T-helper 2 cell treated with Interferon-gamma antibody and Interleukin-4, amounts not matched to agents 100 ng/mL and 5 ng/mL, for 36 hours (primary cell): Measurements from ENCODE around the gene SKIL. TPM values are rescaled to one million over a fixed set of nuclear protein-coding genes. Genes with fewer than 3 reads are reported as not detected.
"Not testable (repeated sequence)": the region's sequence is repeated elsewhere in the genome, so short reads cannot be mapped to it uniquely, and the experiment has no call there.

ENCODE experiments used
- intact Hi-C: fragments of 100-400 bp; cut with micrococcal nuclease; formaldehyde crosslinking; loops from one replicate; pipeline ENCODE4 v1.15.1; 2023
- total RNA-seq: library from RNA; stranded (reverse); gene quantifications from 2 replicates; pipeline ENCODE4 v1.2.3, GENCODE V29; 2022

Gene SKIL, protein sequence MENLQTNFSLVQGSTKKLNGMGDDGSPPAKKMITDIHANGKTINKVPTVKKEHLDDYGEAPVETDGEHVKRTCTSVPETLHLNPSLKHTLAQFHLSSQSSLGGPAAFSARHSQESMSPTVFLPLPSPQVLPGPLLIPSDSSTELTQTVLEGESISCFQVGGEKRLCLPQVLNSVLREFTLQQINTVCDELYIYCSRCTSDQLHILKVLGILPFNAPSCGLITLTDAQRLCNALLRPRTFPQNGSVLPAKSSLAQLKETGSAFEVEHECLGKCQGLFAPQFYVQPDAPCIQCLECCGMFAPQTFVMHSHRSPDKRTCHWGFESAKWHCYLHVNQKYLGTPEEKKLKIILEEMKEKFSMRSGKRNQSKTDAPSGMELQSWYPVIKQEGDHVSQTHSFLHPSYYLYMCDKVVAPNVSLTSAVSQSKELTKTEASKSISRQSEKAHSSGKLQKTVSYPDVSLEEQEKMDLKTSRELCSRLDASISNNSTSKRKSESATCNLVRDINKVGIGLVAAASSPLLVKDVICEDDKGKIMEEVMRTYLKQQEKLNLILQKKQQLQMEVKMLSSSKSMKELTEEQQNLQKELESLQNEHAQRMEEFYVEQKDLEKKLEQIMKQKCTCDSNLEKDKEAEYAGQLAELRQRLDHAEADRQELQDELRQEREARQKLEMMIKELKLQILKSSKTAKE
- 16.4 and 17.7 TPM in 2 replicates for total RNA-seq

DNA sequence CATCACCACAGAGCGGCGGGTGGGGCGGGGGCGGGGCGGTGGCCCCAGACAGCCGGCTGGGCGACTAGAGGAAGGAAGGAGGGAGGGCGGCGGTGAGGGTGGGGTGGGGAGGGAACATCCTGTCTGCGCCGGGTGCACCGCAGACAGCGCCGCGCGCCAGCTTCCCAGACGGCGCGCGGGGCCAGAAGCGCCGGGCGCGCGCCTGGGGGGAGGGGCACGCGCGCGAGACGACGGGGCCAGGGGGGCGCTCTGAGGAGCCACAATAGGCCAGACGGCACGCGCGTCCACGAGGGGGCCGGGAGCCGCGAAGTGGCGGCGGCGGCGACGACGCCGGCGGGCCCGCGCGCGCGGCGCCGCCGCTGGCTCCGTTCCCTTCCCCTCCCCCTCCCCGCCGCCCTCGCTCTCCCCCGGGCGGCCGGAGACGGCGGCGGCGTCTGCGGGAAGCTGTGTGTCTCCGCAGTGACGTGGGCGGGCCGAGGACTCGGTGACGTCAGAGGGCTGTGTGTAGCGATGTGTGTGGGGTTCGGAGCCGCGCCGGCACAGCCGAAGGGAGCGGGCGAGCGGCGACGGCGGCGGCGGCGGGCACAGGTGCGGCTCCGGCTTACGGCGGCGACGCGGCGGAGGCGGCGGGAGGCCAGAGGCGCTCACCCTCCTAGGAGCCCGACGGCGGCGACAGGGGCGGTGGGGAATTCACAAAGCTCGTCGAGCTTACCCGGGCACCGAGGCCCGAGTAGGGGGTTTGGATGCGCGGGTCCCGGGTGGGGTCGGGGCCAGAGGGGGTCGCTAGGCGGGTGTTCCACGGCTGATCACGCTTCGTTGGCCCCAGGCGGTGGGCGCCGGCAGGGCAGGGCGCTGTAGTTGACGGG, at the start of gene SKIL:
Gene SKIL, plus strand, starts transcription at position 540 of the 866 bp plus-strand sequence. CDS start 2,617 bp downstream, outside the sequence.
- intact Hi-C loops = loop anchor here (1.0 to 10.0 kb wide), 12 partner anchors 80 to 1749 kb away; partner anchors contain the start of genes EIF5A2, LRRC34, LRRIQ4 and MYNN

DNA sequence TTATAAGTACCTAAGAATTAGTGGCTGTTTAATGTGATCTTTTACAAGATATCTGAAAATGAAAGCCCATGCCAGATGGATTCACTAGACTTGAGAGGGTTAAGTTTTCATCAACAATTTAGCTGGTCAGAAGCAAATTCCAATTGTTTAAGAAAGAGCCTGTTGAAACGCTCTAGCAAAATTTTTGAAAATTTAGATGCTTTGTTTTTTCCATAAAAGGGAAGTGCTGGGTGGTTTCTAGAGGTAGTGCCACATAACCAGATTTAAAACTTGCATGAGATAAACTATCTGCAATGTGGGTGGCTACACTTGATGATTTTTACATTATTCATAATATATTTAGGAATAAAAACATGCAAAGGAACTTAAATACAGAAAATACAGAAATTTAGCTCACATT, 48.5 kb upstream of the SKIL start:
- intact Hi-C loops = no loop called here

DNA sequence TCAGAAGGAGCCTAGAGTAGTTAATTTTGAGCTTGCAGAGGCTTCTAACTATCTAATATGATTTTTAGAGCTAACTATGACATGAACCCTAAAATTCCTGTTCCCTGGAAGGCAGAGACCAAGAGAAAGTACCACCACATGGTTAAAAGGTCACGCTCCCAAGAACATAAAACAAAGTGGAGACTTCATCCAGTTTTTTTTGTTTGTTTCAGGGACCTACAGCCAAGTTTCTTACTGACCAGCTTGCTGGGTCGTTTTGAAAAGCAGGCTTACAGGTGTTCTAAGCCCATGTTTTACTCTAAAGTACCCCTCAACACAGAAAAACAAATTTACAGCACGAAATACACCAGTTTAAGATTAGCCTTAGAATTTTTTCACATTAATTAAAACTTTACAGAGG, 39.6 kb upstream of the SKIL start:
- intact Hi-C loops = no loop called here

DNA sequence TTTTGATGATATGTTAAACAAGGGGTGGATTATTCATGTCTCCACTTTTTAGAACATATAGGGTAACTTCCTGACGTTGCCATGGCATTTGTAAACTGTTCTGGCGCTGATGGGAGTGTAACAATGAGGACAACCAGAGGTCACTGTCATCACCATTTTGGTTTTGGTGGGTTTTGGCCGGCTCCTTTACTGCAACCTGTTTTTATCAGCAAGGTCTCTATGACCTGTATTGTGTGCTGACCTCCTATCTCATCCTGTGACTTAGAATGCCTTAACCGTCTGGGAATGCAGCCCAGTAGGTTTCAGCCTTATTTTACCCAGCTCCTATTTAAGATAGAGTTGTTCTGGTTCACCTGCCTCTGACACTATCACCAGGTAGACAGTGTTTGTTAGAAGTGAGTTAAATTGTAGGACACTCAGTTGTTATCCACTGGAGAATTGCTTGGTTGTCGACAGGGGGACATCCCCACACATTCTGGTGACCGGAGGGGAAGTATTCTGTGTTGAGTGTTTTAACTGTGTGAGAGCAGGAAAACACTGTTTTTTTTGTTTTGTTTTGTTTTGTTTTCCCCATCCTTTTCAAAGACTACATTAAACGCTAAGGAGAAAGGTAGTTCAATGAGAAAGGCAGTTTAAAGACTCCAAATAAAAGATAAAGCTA, 36.9 kb upstream of the SKIL start:
- intact Hi-C loops = no loop called here

DNA sequence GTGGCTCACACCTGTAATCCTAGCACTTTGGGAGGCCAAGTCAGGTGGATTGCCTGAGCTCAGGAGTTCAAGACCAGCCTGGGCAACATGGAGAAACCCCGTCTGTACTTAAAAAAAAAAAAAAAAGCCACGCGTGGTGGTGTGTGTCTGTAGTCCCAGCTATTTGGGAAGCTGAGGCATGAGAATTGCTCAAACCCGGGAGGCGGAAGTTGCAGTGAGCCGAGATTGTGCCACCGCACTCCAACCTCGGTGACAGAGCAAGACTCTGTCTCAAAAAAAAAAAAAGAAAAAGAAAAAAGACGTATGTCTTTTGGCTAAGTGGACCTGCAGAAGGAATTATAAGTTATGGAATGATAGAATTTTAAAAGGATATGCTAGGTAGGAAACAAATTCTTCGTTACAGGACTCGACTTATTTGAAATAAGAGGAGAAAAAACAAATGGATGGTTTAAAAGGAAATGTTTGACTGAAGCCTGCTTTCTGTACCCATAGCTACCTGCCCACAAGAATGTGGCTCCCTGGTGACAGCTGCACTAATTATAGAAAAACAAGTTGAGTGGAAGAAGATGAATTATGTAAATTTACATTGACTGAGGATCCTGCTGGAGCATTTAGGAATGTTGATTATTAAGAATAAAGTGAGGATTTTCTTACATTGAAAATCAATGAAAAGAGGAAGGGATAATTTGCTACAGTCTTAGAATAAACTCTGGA, 36.0 kb upstream of the SKIL start:
- intact Hi-C loops = no loop called here

DNA sequence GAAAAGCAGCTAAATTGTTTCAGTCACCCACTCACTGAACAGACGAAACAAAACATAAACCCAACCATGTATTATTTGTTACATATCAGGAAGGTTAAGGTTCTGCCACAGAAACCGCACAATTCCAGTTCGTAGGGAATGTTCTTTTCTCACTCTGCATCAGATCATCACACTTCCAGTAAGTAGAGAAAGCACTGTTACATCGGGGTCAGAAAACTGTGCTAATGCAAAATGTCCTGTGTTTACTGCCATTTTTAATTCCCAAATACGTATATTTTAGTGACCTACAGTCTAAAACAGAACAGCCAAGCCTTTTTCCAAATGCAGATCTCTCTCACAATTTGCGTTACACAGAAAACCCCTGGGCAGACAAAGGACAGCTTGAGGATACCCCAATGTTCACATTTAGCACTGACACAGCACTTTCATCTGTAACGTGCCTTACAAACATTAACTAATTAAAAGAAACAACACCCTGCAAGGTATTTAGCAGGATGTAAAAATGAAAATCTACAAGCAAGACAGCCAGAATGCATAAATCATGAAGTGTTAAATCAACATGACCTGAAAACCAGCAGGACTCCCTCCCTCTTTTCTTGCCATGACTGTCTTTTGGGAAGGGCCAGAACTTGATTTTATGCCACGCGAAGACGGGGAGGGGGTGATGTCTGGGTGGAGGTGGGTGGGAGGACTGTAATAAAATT, 34.8 kb upstream of the SKIL start:
- intact Hi-C loops = no loop called here

DNA sequence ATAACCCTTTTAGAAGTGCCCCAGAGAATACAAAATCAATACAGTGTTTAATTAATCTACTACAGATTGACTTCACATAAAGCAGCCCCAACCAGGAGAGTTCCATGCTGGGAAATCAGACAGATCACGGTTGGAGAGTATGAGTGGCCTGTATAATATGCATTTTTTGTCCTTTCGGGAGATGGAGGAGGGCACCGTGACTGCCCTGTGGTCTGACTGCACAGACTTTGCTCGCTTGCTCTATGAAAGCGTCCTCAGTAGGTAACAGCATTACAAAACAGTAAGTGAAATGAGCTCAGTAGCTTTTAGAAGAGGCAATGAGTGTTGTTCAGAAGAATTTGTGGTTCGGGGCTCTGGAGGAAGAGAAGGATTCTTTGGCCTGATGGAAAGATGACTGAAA, 34.2 kb upstream of the SKIL start:
- intact Hi-C loops = no loop called here

DNA sequence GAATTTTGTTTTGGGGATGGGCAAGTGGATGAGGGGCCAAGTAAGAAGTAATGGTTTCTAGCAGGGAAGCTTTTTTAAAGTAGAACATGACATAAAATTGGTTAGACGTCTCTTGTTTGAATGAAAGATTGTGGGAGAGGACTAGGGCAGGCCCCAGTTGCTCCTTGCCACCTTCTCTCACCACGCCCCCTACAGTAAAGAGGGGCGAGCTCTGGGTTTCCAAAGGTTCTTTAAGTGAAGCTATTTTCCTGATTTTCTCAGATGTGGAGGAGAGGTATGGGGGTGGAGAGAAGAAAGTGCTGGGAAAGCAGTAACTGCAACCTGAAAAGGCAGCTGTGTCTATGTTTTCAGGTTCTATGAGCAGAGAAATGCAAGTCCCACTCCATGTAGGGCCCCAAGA, 32.6 kb upstream of the SKIL start:
- intact Hi-C loops = no loop called here

DNA sequence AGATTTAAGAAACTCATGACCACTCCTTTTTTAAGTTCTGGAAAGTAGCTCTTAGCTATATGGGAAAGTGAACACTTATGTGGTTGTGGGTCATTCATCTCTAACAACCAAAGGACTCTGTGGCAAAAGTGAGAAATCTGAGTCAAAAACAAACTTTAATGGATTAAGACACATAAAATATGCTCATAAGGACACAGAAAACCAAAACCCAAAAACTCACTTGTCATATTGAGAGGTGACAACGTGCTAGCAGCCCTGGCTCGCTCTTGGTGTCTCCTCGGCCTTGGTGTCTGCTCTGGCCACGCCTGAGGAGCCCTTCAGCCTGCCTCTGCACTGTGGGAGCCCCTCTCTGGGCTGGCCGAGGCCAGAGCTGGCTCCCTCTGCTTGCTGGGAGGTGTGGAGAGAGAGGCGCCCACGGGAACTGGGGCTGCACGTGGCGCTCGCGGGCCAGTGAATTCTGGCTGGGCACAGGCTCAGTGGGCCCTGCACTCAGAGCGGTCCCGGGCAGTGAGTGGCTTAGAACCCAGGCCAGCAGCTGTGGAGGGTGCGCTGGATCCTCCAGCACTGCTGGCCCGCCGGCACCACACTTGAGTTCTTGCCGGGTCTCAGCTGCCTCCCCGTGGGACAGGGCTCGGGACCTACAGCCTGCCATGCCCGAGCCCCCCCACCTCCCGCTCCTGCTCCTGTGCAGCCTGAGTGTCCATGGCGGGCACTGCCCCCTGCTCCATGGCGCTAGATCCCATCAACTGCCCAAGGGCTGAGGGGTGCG, 30.3 kb upstream of the SKIL start:
- intact Hi-C loops = no loop called here

DNA sequence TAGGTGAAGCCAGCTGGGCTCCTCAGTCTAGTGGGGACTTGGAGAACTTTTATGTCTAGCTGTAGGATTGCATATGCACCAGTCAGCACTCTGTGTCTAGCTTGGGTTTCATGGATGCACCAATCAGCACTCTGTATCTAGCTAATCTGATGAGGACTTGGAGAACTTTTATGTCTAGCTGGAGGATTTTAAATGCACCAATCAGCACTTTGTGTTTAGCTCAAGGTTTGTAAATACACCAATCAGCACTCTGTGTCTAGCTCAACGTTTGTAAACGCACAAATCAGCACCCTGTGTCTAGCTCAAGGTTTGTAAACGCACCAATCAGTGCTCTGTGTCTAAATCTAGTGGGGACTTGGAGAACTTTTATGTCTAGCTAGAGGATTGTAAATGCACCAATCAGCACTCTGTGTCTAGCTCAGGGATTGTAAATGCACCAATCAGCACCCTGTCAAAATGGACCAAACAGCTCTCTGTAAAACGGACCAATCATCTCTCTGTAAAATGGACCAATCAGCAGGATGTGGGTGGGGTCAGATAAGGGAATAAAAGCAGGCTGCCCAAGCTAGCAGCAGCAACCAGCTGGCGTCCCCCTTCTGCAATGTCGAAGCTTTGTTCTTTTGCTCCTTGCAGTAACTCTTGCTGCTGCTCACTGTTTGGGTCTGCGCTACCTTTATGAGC, 29.5 kb upstream of the SKIL start:
- intact Hi-C loops = not testable (repeated sequence)

DNA sequence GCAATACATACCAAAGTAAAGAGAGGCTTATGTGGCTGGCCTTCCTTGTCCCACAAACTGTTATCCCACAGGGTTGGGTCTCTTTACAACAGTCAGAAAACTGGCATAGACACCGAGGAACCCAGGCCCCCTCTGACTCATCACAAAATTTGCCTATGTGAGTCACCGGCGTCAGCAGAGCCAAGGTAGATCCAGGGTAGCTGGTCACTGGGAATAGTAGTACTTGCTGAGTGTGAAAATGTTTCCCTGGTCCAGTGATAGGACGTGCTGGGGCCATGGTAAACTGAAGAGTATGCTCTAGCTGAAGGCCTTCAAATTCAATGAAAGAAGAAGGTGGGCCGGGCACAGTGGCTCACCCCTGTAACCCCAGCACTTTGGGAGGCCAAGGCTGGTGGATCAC, 27.1 kb upstream of the SKIL start:
- intact Hi-C loops = no loop called here

DNA sequence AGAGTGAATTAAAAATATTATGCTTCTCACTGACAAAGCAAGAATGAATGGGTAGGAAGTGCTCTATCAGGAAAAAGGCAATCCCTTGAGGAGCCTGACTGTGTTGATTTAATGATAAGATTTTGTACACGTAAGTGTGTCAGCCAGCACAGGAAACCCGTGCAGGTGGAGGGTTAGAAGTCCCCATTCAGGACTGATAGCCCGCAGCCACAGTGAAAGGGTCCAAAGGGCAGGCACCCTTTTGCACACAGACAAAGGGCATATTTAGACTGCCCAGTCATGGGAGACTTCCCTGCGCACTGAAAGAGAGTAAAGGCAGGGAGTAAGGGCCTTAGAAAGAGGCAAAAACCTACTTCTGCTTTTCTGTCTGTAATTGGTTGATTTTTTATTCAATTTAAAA, 26.4 kb upstream of the SKIL start:
- intact Hi-C loops = no loop called here

DNA sequence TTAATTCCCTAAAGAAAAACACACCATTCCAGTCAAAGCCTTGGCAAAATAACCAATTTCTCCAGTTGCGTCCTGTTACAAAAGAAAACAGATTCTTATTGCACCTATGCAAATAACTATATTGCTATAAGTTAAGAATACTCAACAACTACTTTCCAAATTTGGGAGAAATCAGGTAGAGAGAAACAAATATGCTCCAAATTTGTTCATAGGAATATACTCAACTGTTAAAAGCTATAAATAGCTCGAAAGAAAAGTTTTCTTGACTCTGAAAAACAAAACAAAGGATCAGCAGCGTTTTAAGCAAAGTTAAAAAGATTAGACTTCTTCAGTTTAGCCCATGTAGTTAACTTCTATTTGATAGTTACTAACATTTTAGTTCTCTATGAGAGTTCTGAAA, 20.1 kb upstream of the SKIL start:
- intact Hi-C loops = no loop called here

DNA sequence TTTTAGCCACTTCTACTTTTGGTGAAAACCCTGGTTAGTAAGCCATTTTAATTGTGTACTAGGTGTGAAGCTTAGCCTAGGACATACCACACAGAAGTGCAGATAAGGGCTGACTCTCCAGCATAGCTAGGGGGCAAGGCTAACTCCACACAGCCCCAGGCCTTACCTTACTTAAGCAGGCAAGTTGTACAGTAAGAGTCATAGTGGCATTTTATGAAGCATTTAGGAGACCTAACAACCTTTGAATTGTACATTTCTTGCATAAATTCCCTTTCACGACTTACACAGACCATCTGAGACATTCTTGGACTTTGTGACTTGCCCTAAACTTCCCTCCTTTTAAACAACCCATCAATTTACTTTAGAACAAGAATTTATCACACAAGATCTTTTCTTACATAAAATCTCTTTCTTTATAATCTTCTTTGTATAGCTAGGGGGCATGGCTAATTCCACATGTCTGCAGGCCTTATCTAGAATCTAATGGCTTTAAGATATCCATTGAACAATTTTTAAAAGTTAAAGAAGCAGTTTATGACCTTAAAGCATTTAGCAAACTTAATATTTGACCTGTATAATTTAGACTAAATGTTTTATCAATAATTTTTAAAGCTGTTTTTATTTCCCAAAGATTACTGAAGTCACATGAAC, 18.7 kb upstream of the SKIL start:
- intact Hi-C loops = no loop called here

DNA sequence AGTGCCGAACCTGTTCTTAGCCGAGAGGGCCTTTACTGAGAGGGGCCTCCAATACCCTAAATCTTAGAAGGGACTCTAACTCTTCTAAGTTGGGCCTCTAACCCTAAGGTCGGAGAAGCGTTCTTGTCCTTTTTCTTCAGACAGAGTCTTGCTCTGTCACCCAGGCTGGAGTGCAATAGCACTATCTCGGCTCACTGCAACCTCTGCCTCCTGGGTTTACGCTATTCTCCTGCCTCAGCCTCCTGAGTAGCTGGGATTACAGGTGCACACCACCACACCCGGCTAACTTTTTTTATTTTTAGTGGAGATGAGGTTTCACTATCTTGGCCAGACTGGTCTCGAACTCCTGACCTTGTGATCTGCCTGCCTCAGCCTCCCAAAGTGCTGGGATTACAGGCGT, 15.2 kb upstream of the SKIL start:
- intact Hi-C loops = not testable (repeated sequence)

DNA sequence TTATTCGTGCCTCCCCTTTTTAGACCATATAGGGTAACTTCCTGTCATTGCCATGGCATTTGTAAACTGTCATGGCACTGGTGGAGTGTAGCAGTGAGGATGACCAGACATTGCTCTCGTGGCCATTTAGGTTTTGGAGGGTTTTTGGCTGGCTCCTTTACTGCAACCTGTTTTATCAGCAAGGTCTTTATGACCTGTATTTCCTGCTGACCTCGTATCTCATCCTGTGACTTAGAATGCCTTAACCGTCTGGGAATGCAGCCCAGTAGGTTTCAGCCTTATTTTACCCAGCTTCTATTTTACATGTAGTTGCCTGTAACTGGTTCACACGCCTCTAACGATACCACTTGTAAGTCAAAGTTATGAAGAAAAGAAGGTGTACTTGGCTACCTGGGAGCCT, 13.7 kb upstream of the SKIL start:
- intact Hi-C loops = not testable (repeated sequence)

DNA sequence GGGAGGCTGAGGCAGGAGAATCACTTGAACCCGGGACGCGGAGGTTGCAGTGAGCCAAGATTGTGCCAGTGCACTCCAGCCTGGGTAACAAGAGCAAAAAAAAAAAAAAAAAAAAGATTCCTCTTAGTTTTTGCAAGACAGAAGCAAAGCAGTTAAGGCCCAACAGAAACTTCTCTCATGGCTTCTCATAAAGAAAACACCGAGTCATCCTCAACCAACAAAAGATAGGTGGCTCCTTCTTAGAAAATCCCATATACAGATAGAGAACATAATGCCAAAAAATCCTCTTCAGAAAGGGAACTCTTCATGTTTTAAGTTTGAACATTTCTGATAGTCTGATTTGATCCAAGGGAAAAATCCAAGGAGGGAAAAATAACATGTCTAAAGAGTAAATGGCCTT, 12.5 kb upstream of the SKIL start:
- intact Hi-C loops = no loop called here
